Urothelium cell line (cell line): ENCODE data around the gene MVK.

Experiments used
- DNase-seq: peaks from one replicate; pipeline ENCODE4 v3.0.0; 2011; ENCODE audit warnings: low spot score, mixed read lengths
- FAIRE-seq: peaks from 2 replicates; lab custom pipeline; 2011; peaks lifted over from hg19 to GRCh38; lab: Jason Lieb, UNC

The MVK gene

DNA sequence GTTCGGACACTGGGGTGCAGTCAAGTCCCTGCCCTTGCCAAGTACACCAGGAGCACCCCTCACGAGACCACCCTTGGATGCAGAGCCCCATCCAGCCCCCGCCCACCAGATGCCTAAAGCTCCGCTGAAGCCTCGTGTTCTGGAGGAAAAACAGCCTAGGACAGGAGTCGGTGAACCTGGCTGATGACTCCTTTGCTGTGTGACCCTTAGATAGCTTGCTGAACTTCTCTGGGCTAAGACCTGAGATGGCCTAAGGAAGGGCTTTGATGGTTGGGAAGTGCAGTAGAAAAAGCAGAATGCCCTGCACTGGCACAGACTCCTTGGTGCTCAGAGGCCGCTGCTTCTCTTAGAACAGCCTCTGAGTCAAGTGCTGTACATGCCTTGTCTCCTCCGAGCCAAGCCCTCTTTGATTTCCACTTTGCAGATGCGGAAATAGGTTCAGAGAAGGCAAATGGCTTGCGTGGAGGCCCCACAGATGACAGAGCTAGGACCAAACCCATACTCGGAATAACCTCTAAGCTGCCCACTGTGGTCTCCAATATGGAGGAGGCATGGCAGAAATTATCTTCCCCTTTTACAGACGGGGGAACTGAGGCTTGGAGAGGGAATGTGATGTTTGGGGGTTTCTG, 52.3 kb downstream of the MVK start:
- no peak for FAIRE-seq

DNA sequence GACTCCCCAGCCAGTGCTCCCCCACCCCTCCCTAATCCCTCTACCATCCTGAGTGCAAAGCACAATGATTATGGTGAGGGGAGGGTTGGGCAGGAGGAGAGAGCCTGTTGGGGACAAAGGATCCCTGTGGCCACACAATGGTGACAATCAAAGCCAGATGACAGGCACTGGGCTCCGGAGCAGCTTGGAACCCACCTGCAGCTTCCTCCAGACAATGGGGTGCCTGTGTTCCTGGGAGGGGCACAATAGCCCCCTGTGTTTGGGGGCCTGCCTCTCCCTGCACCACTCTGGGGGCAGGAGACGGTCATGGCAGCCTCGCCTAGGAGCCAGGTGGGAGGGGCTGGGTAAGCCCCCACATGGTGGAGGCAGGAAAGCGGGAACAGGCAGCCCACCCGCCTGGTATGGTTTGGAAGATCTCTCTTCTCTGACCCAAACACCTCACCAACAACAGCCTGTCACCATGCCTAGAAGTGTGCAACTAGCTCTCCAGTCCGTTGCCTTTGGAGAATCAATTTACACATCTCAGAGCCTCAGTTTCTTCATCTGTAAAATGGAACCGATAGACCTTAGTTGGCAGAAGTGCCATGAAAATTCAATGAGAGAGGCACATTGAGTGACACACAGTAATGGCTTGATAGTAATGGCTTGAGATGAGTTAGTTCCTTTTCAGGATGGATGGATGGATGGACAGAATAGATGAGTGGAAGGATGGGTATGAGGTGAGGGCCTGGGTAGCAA, 53.0 kb downstream of the MVK start:
- DNase-seq (no peak), FAIRE-seq (no peak)

More for the DNA sequence above, 52.3 kb downstream of the MVK start:
- no peak for DNase-seq

GRCh38 chr12:109627633-109628032, 54.0 kb downstream of the MVK start:
- DNase-seq (no peak), FAIRE-seq (no peak)

GRCh38 chr12:109630107-109630506, 56.5 kb downstream of the MVK start:
- no peak for DNase-seq
- FAIRE-seq: no peak

GRCh38 chr12:109630815-109631214, 57.2 kb downstream of the MVK start:
- no peak for DNase-seq
- no peak for FAIRE-seq

DNA sequence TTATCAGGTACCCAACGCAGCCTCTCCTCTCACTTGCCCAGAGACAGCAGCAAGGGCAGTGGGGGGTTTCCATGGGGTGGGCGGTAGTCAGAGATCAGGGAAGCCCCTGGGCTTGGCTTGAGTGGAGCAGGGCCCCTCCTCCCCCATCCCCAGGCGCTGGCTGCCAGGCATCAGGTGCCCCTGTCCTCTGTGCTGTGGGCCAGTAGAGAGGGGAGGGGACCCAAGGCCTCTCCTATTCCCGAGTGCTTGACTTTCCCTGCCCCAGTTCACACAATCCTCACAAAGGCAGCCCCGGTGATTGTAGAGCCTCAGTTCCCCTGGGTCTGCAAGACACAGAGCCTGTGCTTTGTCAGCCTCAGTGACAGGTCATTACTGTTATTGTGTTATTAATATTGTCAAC, 57.7 kb downstream of the MVK start:
- no peak for FAIRE-seq
- DNase-seq: no peak

- no peak for DNase-seq
- FAIRE-seq: no peak
These were observed 58.2 kb downstream of the MVK start for GRCh38 chr12:109631751-109632150.

DNA sequence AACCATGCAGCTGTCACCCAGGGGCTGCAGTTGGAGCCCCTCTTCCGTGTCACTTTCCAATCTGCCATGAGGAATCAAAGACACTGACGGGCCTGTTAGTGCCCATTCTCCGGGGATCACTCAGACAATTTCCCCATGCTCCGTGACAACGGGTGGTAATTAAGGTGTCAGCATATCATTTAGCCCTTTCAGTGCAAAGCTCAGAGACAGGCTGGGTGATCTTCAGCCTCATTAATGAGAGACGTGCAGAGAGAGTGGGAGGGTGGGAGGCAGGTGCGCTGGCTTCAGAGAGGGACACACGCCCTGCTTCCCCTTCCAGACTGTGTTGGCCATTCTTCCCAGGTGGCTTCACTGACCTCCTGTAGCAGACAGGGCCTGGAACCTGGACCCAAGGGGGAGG, 58.7 kb downstream of the MVK start:
- FAIRE-seq (no peak), DNase-seq (no peak)

GRCh38 chr12:109635717-109636116, 62.1 kb downstream of the MVK start:
- FAIRE-seq (no peak), DNase-seq (no peak)

DNA sequence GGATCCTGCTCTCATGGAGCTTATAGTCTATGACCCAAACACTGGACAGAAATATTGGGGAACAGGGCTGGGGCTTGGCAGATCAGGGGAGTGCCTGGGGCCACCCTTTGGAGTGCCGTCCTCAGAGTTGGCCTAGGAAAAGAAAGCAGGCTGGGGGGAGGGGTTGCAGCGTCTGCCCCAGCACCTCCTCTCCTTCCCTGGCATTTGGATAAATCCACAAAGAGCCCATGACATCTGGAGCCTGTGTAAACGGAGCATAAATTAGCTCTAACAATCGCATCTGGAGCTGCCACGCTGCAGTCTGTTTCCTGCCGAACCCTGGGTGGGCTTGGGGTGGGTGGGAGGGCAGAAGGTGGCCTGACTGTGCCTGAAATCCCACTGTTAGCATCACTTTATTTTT, 63.8 kb downstream of the MVK start:
- FAIRE-seq (no peak), DNase-seq (no peak)

DNA sequence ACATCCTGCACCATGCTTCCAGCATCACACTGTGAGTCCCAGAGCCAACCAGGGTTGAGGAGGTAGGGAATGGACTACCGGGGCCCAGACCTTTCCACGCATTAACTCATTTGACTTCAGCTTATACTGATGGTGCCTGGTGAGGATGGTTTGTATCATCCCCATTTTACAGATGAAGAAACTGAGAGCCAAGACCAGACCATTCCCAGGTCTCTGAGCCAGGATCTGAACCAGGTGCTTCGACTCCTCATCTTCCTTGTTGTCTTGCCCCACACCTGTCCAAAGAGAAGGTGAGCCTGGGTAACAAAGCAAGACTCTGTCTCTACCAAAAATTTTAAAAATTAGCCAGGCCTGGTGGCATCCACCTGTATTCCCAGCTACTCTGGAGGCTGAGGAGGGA, 64.4 kb downstream of the MVK start:
- DNase-seq (no peak), FAIRE-seq (no peak)

- no peak for DNase-seq
- no peak for FAIRE-seq
These were observed 65.1 kb downstream of the MVK start for GRCh38 chr12:109638735-109639134.

DNA sequence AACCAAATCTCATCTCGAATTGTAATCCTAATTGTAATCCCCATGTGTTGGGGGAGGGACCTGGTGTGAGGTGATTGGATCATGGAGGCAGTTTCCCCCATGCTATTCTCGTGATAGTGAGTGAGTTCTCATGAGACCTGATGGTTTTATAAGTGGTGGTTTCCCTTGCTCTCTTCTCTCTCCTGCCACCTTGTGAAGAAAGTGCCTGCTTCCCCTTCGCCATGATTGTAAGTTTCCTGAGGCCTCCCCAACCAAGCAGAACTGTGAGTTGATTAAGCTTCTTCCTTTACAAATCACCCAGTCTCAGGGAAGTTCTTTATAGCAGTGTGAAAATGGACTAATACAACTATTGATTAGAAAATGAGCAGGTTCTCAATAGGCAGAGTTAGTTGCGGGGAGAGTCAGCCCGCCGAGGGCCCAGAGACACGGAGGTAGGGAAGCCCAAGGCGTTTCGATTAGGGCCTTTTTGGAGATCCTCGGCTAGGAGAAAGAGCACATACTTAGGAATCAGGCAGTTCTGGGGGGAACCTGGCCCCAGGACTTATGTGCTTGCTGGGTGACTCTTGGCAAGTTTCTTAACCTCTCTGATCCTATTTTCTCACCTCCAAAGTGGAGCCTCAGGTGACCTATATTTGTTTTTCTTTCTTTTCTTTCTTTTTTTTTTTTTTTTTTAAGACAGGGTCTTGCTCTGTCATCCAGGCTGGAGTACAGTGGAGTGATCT, 65.7 kb downstream of the MVK start:
- no peak for FAIRE-seq
- DNase-seq: no peak

DNA sequence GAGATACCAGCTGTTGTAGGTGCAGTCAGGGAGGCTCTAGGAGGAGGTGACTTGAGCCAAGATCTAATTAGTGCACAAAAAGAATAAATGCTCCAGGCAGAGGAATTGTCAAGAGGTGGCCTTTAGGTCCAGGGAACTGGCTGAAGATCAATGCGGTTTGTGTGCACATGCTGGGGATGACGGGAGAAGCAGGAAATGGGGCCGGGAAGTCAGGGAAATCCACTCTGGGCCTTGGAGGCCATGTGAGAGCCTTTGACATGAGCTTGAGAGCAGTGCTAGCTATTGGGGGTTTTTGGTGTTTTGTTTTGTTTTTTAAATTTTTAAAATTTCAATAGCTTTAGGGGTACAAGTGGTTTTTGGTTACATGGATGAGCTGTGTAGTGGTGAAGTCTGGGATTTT, 67.4 kb downstream of the MVK start:
- FAIRE-seq (no peak), DNase-seq (no peak)

- DNase-seq (no peak), FAIRE-seq (no peak)
These were observed 67.8 kb downstream of the MVK start for GRCh38 chr12:109641422-109641821.

GRCh38 chr12:109642506-109643132, 69.0 kb downstream of the MVK start:
- DNase-seq: no peak
- no peak for FAIRE-seq

DNA sequence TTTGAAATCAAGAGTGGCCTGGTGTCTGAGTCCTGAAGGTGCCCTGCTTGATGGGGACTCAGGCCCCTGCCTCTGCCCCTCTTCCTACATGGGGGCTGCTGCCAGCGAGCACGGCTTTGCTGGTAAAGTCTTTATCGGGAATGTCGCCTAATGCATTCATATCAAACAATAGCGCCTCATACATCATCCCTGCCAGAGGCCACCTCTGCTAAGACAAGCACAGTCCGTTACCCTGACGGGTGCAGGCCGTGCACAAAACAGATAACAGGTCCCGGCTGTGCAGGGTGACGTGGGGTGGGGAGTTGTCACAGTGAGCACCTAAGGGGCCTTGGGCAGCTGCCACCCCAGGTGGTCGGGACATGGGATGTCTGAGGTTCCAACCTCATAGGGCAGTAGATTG, 71.6 kb downstream of the MVK start:
- FAIRE-seq (no peak), DNase-seq (no peak)

DNA sequence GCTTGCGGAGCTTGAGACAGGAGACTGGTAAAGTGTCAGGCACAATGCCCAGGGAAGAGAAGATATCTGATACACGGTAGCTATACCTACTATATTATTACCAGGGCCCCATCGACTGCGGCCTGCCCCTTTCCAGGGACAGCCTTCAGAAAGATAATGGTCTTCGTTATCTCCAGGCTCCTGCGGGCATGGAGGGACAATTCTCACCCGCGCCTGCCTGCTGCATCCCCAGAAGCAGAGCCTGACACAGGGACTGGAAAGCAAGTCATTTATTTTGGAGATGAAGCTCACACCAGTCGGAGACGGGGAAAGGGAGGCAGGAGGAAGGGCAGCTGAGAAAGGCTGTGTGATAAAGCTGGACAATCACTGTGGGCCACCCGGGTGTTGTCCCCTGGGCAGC, 72.1 kb downstream of the MVK start:
- DNase-seq: no peak
- no peak for FAIRE-seq
